A673 (cell line): ENCODE results near the gene DEPDC7. TPM values are rescaled to one million over a fixed set of nuclear protein-coding genes. Genes with fewer than 3 reads are reported as not detected.

Source experiments
- BruUV-seq: library from RNA; stranded (reverse); fragments of 400-500 nt; replicated peaks from 2 replicates; lab custom pipeline; 2021; lab: Mats Ljungman, UMichigan
- CTCF ChIA-PET: fragments of 300-600 bp; sonication (Branson Sonifier 250); formaldehyde crosslinking; loops from one replicate; lab custom pipeline; 2022; ENCODE audit warnings: antibody characterized with exemption; lab: Charles Lee
- POLR2A ChIA-PET: fragments of 300-600 bp; sonication (Branson Sonifier 250); formaldehyde crosslinking; loops from one replicate; lab custom pipeline; 2022; ENCODE audit warnings: antibody characterized with exemption; ENCODE audit not compliant: low non-redundant PET; lab: Charles Lee
- DNase-seq: peaks from one replicate; pipeline ENCODE4 v3.0.0-alpha.2; 2015; ENCODE audit warnings: low spot score
- H3K27ac ChIP-seq: fragments of 200-600 bp; sonication (generic); 2 replicates; pipeline ENCODE4 v1.5.1; 2016; ENCODE audit warnings: mixed run types, low read depth, mild to moderate bottlenecking, mixed read lengths, antibody characterized with exemption, low read length; ENCODE audit not compliant: poor library complexity, severe bottlenecking
- H3K27me3 ChIP-seq: fragments of 200-600 bp; sonication (generic); replicated peaks from 2 replicates; pipeline ENCODE4 v1.6.1; 2017; ENCODE audit warnings: mixed run types, low read depth, mild to moderate bottlenecking, mixed read lengths, antibody characterized with exemption, low read length; ENCODE audit not compliant: insufficient read depth, poor library complexity
- H3K36me3 ChIP-seq: fragments of 200-600 bp; sonication (generic); 2 replicates; pipeline ENCODE4 v1.6.1; 2016; ENCODE audit warnings: mixed run types, mild to moderate bottlenecking, mixed read lengths, antibody characterized with exemption, low read length; ENCODE audit not compliant: insufficient read depth, poor library complexity, severe bottlenecking
- H3K4me1 ChIP-seq: fragments of 200-600 bp; sonication (generic); 2 replicates; pipeline ENCODE4 v1.6.1; 2017; ENCODE audit warnings: mixed run types, mild to moderate bottlenecking, mixed read lengths, antibody characterized with exemption, low read length; ENCODE audit not compliant: insufficient read depth, poor library complexity, severe bottlenecking
- H3K4me3 ChIP-seq: fragments of 200-600 bp; sonication (generic); 2 replicates; pipeline ENCODE4 v1.5.1; 2016; ENCODE audit warnings: low read depth, mixed run types, mild to moderate bottlenecking, mixed read lengths, low read length; ENCODE audit not compliant: poor library complexity, severe bottlenecking
- H3K9me3 ChIP-seq: fragments of 200-600 bp; sonication (generic); 2 replicates; pipeline ENCODE4 v1.6.1; 2016; ENCODE audit warnings: mixed run types, low read depth, mild to moderate bottlenecking, mixed read lengths, antibody characterized with exemption, low read length; ENCODE audit not compliant: poor library complexity, severe bottlenecking
- CTCF ChIP-seq: fragments of 300-800, 200-600 bp; sonication (generic); conservative IDR thresholded peaks from 2 replicates; pipeline ENCODE4 v1.5.1; 2017; ENCODE audit warnings: low read depth, mild to moderate bottlenecking, antibody characterized with exemption, low read length, moderate library complexity, mixed read lengths
- EZH2 ChIP-seq: fragments of 200-600 bp; sonication (generic); IDR thresholded peaks from 2 replicates; pipeline ENCODE4 v1.6.1; 2017; ENCODE audit warnings: borderline replicate concordance, low read depth, mild to moderate bottlenecking, mixed read lengths, antibody characterized with exemption, low read length; ENCODE audit not compliant: poor library complexity, severe bottlenecking
- intact Hi-C: fragments of 100-400 bp; cut with micrococcal nuclease; formaldehyde crosslinking; loops from one replicate; pipeline ENCODE4 v1.10.0; 2022; ENCODE audit not compliant: unreplicated experiment
- total RNA-seq: library from RNA; stranded (reverse); gene quantifications from 2 replicates; pipeline ENCODE4 v1.2.3, GENCODE V29; 2021

Gene DEPDC7
- total RNA-seq, 1 experiment from 2014 or later: 11.4 TPM

GRCh38 chr11:33040033-33040861, 24.6 kb downstream of the DEPDC7 start:
- POLR2A ChIA-PET: interaction anchor here (0.5 kb wide), 1 partner anchor 106 kb away, joined by 3 read pairs; no protein-coding TSS in a partner anchor
- intact Hi-C loops: loop anchor here (2.0 to 5.0 kb wide), 2 partner anchors 15 to 148 kb away; partner anchors contain the start of gene QSER1
- no TSS peak for BruUV-seq

GRCh38 chr11:33040862-33041453, 25.3 kb downstream of the DEPDC7 start:
- Histone ChIP-seq H3K27ac (peak overlapping the region; percentile 94), H3K27me3 (no peaks in the 10 kb centered on the region), H3K4me3 (peak overlapping the region; percentile 63), H3K36me3 (peaks cover 15% of the 10 kb centered on the region), H3K9me3 (no peaks in the 10 kb centered on the region), H3K4me1 (peaks cover 34% of the 10 kb centered on the region)
- BruUV-seq: TSS peak; percentile 43
- peak; percentile 99 for DNase-seq
- intact Hi-C loops: loop anchor here (1.0 to 5.0 kb wide), 3 partner anchors 14 to 149 kb away; partner anchors contain the start of gene QSER1
- no peak for TF ChIP-seq CTCF
- TF ChIP-seq EZH2: no peak
- POLR2A ChIA-PET: interaction anchor here (0.5 kb wide), 1 partner anchor 105 kb away, joined by 3 read pairs; no protein-coding TSS in a partner anchor
- CTCF ChIA-PET: interaction anchor here (1.3 to 2.3 kb wide), 2 partner anchors 14 to 25 kb away, joined by 3 to 9 read pairs; no protein-coding TSS in a partner anchor

More at GRCh38 chr11:33040033-33040861, 24.6 kb downstream of the DEPDC7 start:
- peak overlapping the region; percentile 63 for H3K4me3 ChIP-seq
- H3K27me3 ChIP-seq: no peaks in the 10 kb centered on the region
- H3K27ac ChIP-seq: peak overlapping the region; percentile 94
- TF ChIP-seq CTCF: no peak
- TF ChIP-seq EZH2: no peak
- CTCF ChIA-PET: interaction anchor here (0.6 to 2.3 kb wide), 3 partner anchors 25 to 119 kb away, joined by 3 to 9 read pairs (median 6); no protein-coding TSS in a partner anchor
- DNase-seq: peak; percentile 77
- H3K9me3 ChIP-seq: no peaks in the 10 kb centered on the region
- peaks cover 11% of the 10 kb centered on the region for H3K36me3 ChIP-seq
- peaks cover 32% of the 10 kb centered on the region for H3K4me1 ChIP-seq

- no peak for DNase-seq
- TF ChIP-seq CTCF: no peak
- ChIA-PET POLR2A (no interaction called here), CTCF (no interaction called here)
- intact Hi-C loops: loop anchor here (5.0 kb wide), 1 partner anchor 151 kb away; the partner anchor contains the start of gene QSER1
- Histone ChIP-seq H3K27me3 (no peaks in the 10 kb centered on the region), H3K4me3 (no peak overlapping the region), H3K36me3 (peaks cover 26% of the 10 kb centered on the region), H3K27ac (no peak overlapping the region), H3K9me3 (no peaks in the 10 kb centered on the region), H3K4me1 (peaks cover 38% of the 10 kb centered on the region)
- no TSS peak for BruUV-seq
These were observed 27.6 kb downstream of the DEPDC7 start for GRCh38 chr11:33043221-33043830.
